GM19238 (cell line): ENCODE data around the gene LIFR.

Experiments used
- DNase-seq: peaks from one replicate; pipeline ENCODE4 v3.0.0; 2011; ENCODE audit warnings: low spot score; ENCODE audit not compliant: insufficient read length

The LIFR gene

DNA sequence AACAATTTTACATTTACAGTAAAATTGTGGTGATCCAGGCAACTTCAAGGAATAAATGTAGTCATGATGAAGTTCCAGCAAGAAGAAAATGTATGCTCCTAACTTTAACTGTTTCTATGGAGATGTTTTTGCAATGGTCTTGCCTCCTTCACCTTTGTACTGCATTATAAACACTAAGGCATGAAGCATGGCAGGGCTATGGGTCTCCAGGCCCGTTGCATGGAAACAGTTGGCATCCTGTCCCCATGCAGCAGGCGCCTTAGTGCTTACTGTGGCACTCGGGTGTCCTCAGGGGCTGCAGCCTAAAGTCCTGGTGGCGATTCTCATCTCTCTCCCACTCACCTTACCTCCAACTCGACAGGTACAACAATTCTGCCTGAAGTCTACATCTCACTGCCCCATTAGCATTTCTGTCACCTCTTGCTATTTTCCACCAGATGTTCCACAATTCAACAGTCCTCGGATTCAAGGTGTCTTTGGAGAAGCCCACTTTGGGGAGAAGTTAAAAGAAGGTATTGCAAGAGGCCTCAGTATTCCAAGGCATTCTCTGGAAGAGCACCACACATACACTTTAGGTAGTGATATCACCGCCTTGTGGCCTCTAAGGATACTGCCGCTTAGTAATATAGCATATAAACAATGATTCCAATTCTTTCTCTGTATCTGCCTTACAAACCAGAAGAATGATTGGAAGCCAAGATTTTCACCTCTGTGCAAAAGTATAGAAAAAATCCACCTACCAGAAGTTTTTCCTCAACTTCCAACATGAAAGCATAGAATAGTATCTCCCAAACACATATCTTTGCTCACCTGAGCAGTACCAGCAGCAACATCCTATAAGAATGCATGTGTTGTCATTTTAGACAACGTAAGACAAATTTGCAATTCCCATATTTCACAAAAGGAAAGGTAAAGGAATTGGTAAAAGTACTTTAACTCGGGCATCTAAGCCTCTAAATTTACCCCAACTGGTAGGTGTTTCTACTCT, 5.1 kb downstream of the LIFR start:
- no peak for DNase-seq

DNA sequence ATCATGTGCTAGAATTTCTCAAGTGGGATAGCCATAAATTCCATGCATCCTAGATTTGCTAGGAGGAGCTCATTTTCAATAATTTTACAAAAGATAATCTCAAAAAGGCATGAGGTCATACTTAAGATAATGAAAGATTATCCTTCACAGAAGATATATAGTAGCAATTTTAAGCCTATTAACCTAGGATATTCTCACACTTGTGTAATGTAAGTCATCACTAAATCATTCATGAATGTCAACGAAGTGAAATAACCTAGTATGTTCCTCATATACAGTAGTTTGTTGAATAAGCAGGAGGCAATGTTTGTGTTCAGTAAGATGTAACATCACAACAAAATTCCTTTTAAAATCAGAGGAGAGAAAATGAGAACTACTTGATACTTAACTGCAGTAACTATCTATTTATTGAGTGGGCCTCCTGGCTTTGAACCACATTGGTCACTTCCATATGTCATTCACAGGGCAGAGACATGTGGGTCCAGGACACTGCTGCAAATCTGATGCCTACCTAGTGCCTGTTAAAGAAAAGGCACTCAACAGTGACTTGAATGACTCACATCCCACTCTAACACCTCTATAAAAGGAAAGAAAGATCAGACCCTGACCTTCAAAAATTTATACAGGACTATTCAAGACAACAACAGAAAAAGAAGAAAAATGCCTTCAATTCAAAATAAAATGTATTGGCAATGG, 8.2 kb downstream of the LIFR start:
- no peak for DNase-seq

DNA sequence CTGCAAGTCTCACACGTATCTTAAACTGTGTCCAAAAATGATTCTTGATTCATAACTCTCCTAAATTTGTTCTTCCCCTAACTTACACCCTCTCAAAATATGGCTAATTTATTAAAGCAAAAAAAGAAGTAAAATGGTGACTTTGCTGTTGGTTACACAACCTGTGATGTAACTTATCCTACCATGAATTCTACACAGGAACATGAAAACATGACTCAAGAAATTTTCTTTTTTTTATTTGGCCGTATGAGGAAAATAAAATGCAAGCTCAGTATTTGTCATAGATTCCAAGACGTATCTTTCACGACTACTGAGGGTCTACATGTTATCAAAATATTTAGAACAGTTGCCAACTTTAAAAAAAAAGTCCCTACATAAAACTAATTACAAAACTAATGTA, 9.2 kb downstream of the LIFR start:
- DNase-seq, result no peak

DNA sequence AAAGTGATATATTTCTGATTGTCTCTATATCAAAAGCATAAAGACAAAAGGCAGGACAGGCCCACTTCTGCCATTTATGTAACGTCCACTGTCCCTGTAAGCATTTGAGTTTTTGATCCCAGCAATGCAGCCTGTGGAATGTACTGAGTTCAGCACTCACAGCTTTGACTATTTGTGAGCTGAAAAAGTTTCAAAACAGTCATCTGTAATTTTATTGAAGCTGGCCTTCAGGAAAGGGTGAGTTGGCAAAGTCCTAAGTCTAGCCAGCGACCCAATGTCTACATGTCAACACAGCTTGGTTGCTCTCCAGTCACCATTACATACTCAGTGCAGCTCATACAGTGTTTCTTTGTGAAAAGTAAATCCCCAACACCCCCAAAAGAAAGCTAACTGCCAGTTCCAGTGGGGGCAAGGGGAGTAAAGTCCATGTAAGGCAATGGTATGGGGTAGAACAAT, 9.7 kb downstream of the LIFR start:
- no peak for DNase-seq

DNA sequence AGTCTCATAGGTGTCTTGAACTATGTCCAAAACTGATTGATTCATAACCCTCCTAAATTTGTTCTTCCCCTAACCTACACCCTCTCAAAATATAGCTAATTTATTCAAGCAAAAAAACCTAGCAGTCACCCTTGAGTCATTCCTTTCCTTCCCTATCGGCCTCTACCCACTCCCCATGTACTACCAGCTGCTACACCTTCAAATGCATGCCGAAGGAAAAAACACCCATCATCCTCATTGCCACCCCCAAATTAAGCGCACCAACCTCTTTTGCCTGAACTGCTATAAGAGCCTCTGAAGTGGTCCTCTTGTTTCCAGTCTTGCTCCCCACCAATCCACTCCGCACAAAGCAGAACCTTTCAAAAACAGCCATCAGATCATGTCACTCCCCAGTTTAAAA, 12.6 kb downstream of the LIFR start:
- DNase-seq, result no peak

DNA sequence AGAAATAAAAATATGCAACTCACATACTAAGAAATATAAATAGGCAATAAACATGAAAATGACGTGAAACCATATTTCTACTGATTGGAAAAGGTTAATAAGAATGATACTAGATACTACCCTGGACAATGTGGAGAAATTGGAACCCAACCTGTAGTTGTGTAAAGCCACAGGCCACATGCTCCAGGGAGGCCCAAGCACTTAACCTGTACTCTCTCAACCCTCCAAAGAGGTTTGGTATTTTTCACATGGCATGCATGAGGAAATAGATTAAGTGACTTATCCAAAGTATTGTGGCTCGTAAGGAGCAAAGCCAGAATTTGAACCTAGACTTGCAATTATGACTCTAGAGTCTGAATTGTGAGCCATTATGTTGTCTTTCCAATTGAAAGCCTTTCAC, 13.4 kb downstream of the LIFR start:
- no peak for DNase-seq

DNA sequence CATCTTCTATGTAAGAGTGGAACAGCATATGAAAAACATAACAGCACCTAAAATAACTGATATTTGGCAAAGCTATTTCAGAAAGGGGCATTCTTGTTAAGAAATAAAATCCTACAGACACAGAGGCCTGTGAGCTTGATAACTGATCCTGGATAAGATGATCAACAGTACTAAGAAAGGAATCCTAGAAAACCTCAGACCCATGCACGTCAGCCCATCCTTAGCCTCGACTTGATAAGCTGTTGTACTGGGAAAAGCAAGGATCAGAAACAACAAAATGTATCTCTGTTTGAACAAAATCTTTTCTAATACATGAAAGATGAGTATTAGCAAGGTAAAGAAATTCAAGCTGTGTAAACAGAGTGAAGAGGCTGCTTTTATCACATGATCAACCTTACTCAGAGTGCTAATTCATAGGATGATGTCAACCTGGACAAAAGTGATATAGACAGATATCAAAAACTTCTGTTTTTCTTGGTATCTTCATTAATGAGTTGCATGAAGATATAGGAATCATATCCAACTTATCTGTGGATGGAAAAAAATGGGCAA, 15.2 kb downstream of the LIFR start:
- no peak for DNase-seq

DNA sequence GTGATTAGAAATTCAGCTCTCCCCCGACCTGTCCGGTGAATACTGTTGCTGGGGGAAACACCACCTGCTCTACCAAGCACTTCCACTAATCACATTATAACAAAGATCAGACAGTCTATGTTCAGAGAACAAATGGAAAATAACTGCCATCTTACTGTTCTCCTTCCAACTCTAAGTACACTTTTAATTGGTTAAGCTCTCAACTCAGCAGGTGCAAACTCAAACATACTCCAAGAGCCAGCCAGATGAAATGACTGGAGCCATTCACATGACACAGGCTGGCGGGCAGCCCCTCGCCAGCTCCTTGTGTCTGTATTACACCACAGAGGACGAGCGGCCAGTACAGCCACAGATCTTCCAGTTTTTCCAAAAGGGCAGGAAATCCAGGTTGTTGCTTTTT, 16.1 kb downstream of the LIFR start:
- no peak for DNase-seq

DNA sequence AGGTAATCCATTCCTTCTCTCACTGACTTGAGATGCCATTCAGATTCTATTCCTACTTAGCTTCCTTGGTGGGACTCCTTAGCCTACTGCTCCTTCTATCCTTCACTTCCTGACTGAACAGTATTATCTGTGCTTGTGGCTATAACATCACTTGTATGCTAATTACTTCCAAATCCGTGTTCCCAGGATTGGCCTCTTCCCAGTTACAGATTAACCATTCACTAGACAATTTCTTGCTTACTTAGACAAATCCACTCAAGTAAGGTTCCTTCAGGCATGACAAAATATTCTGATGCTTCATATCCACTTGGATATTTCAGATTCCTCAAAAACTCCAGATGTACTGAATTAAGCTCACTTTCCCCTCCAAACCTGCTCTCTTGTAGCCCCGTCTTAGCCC, 18.3 kb downstream of the LIFR start:
- DNase-seq, result no peak

DNA sequence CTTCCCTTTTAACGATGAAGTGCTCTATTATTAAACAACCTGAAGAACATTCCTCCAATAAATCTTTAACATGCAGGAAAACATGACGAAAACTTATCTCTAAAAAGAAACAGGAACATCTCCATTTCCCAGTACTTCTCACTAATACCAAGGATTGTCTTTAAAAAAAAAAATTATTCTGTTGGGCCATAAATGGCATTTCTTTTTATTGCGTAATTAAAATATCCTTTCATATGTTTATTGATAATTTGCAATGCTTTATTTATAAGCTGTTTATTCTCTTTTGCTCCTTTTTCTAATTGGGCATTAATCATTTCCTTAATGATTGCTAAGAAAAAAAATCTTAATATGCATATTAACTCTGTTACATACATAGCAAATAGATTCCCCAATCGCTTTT, 18.9 kb downstream of the LIFR start:
- no peak for DNase-seq

DNA sequence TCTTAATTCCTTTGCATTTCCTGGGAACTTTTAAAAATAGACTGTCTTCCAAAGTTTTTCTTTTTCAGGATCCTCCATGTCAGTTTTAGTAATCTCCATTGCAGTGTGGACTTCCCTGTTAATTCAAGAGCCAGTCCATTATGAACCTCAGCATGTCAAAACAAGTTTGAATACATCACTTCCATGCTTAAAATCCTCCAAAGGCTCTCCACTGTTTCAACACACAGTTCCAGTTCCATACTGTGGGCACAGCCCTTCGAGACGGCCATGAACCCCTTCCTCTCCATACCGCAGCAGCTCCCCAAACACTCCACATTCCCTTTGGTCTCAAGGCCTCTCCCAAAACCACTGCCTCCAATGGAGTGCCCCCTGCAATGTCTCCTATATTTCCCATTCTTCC, 19.5 kb downstream of the LIFR start:
- no peak for DNase-seq

DNA sequence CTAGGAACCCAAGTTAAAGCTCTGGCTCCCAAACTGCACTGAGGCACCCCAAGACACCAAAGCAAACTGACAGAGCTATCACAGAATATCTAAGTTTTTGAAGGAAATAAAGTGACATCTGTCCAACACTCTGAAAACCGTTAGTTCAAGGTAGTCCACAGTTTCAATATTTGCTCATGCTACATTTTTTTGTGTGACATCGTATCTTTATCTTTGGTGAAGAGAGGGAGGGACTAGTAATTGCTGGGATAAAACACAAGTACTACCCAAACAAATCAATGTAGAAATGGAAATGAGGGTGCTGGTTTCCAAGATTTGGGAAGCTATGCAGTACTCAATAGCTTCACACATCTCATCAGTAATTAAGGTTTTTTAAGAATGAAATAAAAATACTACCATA, 20.6 kb downstream of the LIFR start:
- DNase-seq, result no peak

DNA sequence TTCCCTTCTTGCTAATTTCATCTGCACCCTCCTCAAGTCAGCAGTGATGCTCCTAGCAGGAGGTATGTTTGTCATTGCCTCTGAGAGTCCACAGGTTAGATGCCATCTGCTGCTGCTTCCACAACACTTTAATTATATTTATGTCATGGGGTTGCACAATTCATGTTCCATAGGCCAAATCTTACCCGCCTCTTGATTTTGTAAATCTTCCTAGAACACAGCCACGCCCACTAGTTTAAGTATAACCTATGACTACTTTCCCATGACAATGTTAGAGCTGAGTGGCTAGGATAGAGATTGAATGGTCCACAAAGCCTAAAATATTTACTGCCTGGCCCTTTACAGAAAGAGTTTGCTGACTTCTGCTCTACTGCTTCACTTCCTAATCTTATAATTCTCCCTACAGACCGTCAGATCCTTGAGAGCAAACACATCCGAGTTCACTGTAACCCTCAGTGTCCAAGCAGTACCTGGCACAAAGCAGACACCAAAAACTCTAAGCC, 21.1 kb downstream of the LIFR start:
- no peak for DNase-seq

DNA sequence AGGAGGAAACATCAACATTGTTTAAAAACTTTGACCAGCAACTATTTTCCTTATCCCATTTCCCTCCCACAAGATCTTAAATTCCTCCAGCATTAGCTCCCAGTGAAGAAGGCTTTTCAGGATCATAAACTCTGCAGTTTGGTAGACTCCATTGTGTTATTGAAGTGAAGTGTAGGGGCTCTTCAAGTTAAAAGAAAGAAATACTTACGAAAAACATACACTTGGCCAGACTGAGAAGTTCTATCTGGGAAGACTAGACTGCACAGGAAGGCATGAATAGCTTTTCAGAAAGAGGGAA, 22.3 kb downstream of the LIFR start:
- no peak for DNase-seq

DNA sequence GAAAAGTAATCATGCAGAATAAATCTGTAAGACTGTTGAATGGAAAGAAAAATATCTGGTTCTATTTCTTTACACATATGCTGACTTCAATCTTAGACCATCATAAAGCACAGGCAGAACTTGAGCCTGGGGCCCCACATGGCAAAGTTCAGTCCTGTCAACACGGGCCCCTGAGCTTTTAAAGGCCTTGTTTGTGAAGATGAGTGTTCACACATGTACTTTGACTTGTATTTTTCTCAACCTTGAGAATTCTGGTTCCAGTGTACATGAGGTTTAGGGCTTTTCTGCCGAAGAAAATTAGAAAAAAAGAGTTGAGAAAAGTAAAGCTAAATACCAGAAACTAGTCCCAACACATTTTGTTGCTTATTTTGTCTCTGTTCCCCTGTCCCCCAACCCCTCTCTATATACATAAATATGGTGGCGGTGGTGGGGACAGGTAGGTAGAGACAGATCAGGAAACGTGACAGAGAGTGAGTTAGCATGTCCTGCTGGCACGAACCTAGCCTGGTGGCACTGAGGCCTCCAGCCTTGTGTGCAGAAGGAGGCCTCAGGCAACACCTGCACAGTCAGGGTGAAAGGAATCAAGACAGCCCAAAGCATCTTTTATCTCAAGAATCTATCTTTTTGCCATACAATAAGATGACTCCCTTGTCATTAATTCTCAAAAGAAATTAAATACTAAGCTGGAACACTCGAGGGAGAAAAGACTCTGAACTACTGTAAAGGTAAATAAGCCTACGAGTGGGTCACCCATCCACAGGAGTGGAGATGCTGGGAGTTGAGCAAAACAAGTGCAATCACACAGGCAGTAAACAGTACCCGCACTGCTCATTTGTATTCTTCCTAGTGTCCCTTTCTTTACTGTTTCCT, 22.9 kb downstream of the LIFR start:
- no peak for DNase-seq

DNA sequence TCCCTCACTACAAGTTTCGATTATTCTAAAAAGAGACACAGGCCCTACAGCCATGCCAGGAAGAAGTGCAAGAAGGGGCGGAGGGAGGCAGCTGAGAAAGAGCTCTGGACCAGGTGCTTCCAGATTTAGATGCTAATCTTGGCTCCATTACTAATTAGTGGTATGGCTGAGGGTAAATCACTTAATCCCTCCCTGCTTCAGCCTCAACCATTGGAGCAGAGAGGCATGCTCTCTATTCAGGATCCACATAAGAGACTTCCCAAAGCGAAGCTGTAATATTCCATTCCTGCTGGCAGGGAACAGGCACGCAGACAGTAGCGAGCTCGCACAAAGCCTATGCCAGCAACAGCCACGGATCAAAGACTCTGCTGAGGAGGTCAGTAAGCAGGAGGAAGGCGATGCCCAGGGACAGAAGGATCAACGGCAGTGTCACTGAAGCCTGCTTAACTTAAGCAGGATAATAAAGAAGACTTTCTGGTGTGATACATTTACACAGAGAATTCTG, 24.2 kb downstream of the LIFR start:
- no peak for DNase-seq

DNA sequence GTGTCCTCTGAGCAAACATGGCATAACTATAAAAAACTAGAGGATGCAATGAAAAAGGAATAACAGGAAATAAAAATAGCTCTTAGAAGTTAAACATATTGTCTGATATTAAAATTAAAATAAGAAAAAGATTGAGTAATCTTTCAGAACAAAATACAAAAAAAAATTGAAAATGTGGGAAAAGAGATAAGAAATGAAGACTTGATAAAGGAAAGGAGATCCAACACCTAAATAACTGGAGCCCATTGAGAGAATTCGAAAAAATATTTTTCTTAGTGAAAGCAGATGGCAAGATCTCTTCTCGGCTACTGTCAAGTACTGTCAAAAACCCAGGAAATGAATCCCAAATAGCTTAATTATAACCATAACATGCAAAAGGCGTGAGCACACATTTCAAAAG, 24.9 kb downstream of the LIFR start:
- no peak for DNase-seq

DNA sequence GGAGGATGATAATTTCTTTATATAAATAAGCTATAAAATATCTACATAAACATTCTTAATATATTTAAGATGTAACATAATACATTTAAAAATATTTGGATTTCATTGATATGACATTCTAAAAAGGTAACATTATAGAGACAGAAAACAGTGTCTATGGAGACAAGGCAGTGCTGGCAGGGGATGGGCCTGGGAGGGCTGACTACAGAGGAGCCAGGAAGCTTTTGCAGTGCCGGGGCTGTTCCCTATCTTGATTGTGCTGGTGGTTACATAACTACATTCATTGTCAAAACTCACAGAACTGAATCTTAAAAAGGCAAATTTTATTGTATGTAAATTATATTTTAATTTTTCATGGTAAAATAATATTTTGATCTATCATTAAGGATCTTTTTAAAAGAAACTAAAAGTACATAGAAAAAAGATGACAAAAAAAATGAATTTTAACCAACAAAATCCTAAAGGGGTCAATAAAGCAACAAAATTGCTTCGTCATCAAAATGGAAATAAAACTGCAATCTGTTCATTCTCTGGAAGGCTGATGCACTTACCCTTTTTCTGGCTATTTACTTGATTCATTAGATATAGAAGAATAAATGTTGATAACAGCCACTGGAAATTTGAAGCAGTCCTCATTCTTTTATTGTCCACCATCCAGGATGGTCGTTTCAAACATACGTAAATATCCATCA, 26.3 kb downstream of the LIFR start:
- no peak for DNase-seq

DNA sequence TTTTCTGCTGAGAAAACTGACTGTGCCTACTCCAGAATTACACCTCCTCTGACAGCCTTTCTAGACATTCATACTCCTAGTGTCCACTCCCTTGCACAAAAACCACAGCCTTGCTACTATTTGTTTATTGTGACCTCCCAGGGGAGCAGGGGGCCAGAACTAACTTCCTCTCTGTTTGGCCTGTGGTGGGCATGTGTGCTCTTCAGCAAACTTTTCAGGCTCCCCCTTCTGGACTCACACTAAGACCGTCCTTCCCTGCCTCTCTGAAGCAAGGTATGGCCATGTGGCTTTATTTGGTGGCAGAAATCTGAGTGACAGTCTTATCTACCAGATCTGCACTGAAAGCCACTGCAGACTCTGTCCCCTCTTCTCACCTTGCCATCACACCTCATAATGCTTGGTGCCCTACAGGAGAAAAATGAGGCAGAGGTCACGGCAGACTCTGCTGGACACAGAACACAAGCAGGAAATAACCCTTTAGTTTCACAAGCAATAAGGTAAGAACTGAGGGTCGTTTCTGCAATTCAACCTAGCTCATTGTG, 28.2 kb downstream of the LIFR start:
- no peak for DNase-seq

DNA sequence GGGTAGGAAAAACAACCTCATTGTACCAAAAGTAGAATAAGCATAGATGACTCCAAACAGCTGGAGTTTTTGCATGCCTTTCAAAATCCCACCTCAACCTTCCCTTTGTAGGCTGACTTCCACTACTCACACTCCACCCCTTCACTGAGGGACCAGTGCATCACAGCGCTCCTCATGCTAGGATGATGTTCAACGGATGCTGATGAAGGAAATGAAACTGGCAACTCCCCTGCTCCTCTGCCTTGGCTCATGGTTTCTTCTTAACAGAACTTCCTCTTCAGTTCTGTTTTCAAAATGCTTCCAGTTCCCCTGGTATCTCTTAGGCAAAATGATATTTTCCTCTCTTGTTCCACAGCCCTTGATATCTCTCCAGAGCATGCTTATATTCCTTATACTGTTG, 29.0 kb downstream of the LIFR start:
- no peak for DNase-seq
